Brain pericyte (primary cell): ENCODE results near the gene INPP5B.

Experiments used
- DNase-seq: peaks from one replicate; pipeline ENCODE4 v3.0.0-alpha.2; 2012; ENCODE audit warnings: low read depth, low spot score

The INPP5B gene

GRCh38 chr1:37840711-37841110, 106.1 kb downstream of the INPP5B start:
- no peak for DNase-seq

DNA sequence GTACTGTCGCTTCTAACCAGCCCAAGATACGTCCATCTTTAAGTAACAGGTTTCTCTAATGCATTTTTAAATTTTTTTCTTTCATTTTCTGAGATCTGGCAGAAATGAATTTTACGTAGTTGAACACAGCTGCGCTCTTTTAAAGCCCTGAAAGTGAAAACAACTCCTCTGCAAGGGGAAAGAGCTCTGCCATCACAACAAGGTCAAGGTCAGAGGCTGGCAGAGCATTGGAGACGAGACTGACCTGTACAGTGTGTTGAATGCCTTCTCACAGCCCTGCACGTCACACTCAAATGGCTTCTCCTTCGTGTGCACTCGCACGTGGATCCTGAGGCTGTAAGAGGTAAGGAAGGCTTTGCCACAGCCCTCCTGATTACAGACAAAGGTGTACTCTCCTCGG, 107.2 kb downstream of the INPP5B start:
- DNase-seq, result no peak

DNA sequence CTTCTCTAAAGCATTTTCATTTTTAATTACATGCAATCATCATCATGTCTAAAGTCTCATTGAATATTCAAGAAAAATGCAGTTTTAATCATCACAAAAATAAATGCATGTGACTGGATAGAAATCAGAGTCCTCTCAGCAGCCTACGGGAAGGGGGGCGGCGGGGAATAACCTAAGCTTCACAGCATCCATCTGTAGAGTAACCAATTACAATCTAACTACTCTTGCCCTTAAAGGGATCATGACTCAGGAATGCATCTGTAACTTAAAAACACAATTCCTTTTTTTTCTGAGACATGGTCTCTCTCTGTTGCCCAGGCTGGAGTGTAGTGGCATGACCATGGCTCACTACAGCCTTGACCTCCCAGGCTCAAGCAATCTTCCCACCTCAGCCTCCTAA, 110.1 kb downstream of the INPP5B start:
- DNase-seq, result no peak

DNA sequence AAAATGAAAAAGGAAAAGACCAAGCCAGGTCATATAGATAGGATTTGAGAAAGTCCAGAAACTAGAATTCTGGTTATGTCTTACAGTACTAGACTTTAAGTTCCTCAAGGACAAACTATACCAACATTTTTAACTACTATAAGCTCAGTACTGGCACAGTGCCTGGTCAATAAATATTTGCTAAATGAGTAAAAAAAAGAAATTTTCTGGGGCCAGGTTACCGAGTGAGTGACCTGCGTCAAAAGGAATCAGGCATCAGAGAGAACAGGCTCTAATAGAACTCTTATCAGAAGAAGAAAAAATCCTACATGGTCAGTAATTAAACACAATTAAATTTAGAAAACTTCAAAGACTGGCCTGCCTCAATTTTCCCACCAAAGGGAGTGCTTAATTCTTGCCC, 115.0 kb downstream of the INPP5B start:
- DNase-seq, result no peak

GRCh38 chr1:37831109-37831508, 115.7 kb downstream of the INPP5B start:
- no peak for DNase-seq

DNA sequence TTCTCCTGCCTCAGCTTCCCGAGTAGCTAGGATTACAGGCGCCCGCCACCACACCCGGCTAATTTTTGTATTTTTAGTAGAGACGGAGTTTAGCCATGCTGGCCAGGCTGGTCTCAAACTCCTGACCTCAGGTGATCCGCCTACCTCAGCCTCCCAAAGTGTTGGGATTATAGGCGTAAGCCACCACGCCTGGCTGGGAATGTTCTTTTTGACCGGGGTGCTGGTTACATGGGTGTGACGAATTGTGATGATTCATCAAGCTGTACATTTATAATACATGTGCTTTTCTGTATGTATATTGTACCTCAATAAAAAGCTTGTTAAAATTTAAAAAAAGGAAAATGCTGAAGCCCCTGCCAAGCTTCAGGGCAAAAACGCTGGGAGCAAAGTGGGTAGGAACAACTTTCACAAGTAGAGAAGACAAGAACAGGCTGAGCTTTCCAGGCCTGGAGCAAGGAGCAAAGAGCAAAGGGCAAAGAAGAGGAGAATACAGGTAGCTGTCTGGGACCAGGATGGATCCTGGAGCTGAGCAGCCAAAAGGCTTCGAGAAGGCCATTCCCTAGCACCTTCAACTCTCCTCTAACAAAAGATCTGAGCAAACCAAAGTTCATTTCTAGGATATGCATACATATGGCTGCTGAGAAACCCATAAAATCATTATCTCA, 118.3 kb downstream of the INPP5B start:
- no peak for DNase-seq

- no peak for DNase-seq
These were observed 121.3 kb downstream of the INPP5B start for GRCh38 chr1:37825506-37825905.

DNA sequence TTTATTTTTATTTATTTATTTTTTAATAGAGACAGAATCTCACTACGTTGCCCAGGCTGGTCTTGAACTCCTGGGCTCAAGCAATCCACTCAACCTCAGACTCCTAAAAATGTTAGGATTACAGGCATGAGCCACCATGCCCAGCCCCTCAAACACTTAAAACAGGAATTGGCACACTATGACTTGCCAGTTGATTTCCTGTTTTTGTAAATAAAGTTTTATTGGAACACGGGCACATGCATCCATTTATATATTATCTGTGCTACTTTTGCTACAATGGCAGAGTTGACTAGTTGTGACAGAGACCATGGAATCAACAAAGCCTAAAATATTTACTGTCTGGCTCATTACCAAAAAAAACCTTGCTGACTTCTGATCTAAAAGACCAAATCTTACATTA, 122.9 kb downstream of the INPP5B start:
- no peak for DNase-seq

DNA sequence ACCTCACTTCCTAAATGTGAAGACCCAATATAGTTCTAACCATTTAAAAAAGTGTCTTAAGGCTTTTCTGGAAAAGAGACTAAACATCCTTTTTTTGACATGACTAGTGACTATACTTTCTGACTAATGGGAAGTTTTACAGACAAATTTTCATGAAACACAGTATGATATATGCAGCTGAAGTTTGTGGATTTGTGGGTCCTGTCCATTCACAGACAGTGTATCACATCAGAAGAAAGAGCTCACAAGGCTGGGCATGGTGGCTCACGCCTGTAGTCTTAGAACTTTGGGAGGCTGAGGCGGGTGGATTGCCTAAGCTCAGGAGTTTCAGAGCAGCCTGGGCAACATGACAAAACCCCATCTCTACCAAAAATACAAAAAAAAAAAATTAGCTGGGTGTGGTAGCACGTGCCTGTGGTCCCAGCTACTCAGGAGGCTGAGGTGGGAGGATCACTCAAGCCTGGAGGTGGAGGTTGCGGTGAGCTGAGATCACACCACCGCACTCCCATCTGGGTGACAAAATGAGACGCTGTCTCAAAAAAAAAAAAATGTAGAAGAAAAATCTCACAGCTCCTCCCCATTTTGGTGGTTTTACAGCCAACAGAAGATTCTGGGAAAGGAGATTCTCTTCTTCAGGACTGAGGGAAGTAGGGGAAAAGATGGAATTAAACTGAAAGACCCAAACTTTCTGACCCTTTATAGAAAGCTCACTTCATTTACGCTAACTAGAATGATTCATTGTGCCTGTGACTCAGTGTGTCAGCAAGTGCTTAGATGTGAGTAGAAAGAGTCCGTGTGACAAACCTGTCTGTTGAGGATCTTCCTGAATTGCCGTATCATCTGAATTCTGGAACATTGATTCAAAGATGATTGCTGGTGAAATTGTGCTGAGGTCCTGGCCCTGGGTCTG, 123.7 kb downstream of the INPP5B start:
- DNase-seq, result no peak

DNA sequence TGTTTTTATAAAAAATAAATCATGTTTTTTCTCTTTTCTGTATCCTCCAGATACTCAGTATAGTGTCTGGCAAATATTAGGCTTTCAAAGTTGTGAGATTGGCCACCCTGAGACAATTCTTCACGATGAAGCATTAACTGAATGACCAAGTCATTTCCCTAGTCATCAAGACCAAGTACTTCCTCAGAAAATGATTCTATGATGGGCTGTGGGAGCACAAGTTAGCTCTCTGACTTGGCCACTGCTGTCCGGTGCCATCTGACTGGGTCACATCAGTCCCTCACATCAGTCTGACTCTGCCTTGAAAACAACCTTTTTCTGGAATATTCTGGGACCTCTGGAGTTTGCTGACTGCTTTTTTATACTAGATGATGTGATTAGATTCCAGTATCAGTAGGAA, 125.4 kb downstream of the INPP5B start:
- no peak for DNase-seq

GRCh38 chr1:37817481-37817880, 129.4 kb downstream of the INPP5B start:
- no peak for DNase-seq

- no peak for DNase-seq
These were observed 132.6 kb downstream of the INPP5B start for GRCh38 chr1:37814252-37814651.

- DNase-seq, result no peak
These were observed 133.2 kb downstream of the INPP5B start for GRCh38 chr1:37813529-37814145.

DNA sequence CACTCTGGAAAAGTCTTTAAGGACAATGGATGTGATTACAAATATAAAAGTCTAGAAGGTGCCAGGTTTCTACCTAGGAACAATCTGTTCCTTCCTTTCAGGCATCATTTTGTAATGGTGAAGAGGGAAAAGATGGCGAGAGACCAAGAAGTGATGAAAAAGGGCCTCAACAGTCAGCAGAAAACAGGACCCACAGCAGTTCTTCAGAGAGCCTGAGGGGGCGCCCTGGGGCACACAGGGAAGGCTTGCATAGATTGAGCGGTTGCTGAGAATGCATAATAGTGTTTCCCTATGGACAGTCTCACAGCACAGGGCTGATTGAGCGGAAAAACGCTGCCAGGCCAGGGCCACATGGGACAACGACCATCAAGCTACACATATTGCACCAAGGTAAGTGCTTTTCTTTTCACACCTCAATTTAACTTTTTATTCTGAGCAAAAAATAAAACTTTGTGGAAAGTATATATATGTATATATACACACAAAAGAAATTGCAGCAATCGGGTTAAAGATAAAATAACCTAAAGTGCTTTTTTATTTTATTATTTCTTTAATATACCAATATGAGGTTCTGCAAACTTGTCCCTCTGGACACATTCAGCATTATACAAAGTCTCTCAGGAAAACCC, 135.7 kb downstream of the INPP5B start:
- no peak for DNase-seq
